K562 (cell line): ENCODE data around the gene MYO5C. TPM values are rescaled to one million over a fixed set of nuclear protein-coding genes. Genes with fewer than 3 reads are reported as not detected.

Experiments
- ATAC-seq: fragments of 200-7000 bp; cut with Tn5 transposase; 3 replicates; pipeline ENCODE4 v1.9.1; 2020; ENCODE audit warnings: moderate library complexity
- BruUV-seq: library from RNA; stranded (reverse); fragments of 400-500 nt; replicated peaks from 2 replicates; lab custom pipeline; 2021; lab: Mats Ljungman, UMichigan
- CTCF ChIA-PET: fragments of 300-600 bp; formaldehyde crosslinking; extraction: SDS; loops from one replicate; lab custom pipeline; 2021; ENCODE audit warnings: low intra/inter-chr PET ratio; lab: Yijun Ruan, JAX
- POLR2A ChIA-PET: fragments of 300-600, 350-650 bp; sonication (Branson Sonifier 250); formaldehyde crosslinking; extraction: SDS; loops from one replicate; lab custom pipeline; 2021; ENCODE audit warnings: antibody characterized with exemption, inconsistent platforms; lab: Yijun Ruan, JAX
- DNase-seq, 4 experiments: peaks; one replicate each; pipeline versions ENCODE4 v3.0.0 to v3.0.0-alpha.2; 2011 to 2018; ENCODE audit warnings: low spot score in 3 of 4, mixed read lengths in 3 of 4; ENCODE audit errors: extremely low read depth in 1 of 4
- FAIRE-seq: peaks from 2 replicates; lab custom pipeline; 2011; peaks lifted over from hg19 to GRCh38; lab: Jason Lieb, UNC
- H2AFZ ChIP-seq: 2 replicates; pipeline ENCODE4 v1.6.0; 2011; ENCODE audit warnings: low read depth, low read length, control low read depth, inconsistent platforms
- H3K27ac ChIP-seq: fragments of 200-600 bp; 3 replicates; pipeline ENCODE4 v1.8.0; 2011; ENCODE audit warnings: low read depth, mild to moderate bottlenecking, control low read depth, inconsistent platforms, low read length, moderate library complexity, mixed read lengths; ENCODE audit errors: extremely low read depth
- H3K27me3 ChIP-seq, 2 experiments: fragments of 300-600 bp in 1 of 2; 2 replicates in 1 of 2; 3 replicates in 1 of 2; pipeline versions ENCODE4 v1.6.0 to v1.8.0; 2011; ENCODE audit warnings: inconsistent platforms in 2 of 2, low read length in 2 of 2, mild to moderate bottlenecking in 1 of 2, mixed read lengths in 1 of 2, moderate library complexity in 1 of 2; ENCODE audit not compliant: control insufficient read depth in 2 of 2, insufficient read depth in 2 of 2
- H3K36me3 ChIP-seq: fragments of 300-600 bp; 3 replicates; pipeline ENCODE4 v1.8.0; 2011; ENCODE audit warnings: mild to moderate bottlenecking, low read length, inconsistent platforms; ENCODE audit not compliant: control insufficient read depth, insufficient read depth
- H3K4me1 ChIP-seq, 2 experiments: fragments of 200-600 bp in 1 of 2; replicated peaks in 1 of 2; 2 replicates in 1 of 2; 3 replicates in 1 of 2; pipeline versions ENCODE4 v1.5.1 to v1.8.0; 2011; ENCODE audit warnings: inconsistent platforms in 2 of 2, low read length in 2 of 2, mild to moderate bottlenecking in 1 of 2, mixed read lengths in 1 of 2, moderate library complexity in 1 of 2; ENCODE audit not compliant: control insufficient read depth in 2 of 2, insufficient read depth in 2 of 2
- H3K4me2 ChIP-seq: 2 replicates; pipeline ENCODE4 v1.6.1; 2011; ENCODE audit warnings: low read length, control low read depth, inconsistent platforms, mixed read lengths; ENCODE audit not compliant: insufficient read depth
- H3K4me3 ChIP-seq: fragments of 200-600 bp; sonication (generic), shearing (Covaris generic); 2 replicates; pipeline ENCODE4 v1.5.1; 2016; ENCODE audit warnings: control low read depth, inconsistent platforms
- H3K79me2 ChIP-seq: fragments of 200-600 bp; 3 replicates; pipeline ENCODE4 v1.8.0; 2011; ENCODE audit warnings: low read length, inconsistent platforms; ENCODE audit not compliant: control insufficient read depth, insufficient read depth
- H3K9ac ChIP-seq, 2 experiments: 2 replicates each; pipeline versions ENCODE4 v1.6.0 to v1.6.1; 2011; ENCODE audit warnings: low read depth in 2 of 2, low read length in 2 of 2, control low read depth in 1 of 2, inconsistent platforms in 1 of 2, mild to moderate bottlenecking in 1 of 2, mixed read lengths in 1 of 2; ENCODE audit not compliant: insufficient read depth in 1 of 2
- H3K9me1 ChIP-seq: one replicate; pipeline ENCODE4 v1.6.0; 2011; ENCODE audit warnings: inconsistent platforms, mild to moderate bottlenecking, low read length, moderate library complexity; ENCODE audit not compliant: control insufficient read depth, insufficient read depth
- H3K9me3 ChIP-seq: replicated peaks from 2 replicates; pipeline ENCODE4 v1.5.1; 2011; ENCODE audit warnings: low read depth, low read length, inconsistent platforms; ENCODE audit not compliant: control insufficient read depth, insufficient read depth
- H4K20me1 ChIP-seq: replicated peaks from 2 replicates; pipeline ENCODE4 v1.6.1; 2011; ENCODE audit warnings: low read length, inconsistent platforms, mixed read lengths; ENCODE audit not compliant: control insufficient read depth, insufficient read depth
- DPF2 ChIP-seq: fragments of 450-650 bp; IDR thresholded peaks from 2 replicates; pipeline ENCODE4 v1.6.1; 2016
- ETS2 ChIP-seq: IDR thresholded peaks from 2 replicates; pipeline ENCODE4 v1.6.1; 2016; ENCODE audit warnings: borderline replicate concordance, missing genetic modification characterization, mild to moderate bottlenecking, moderate library complexity, missing compliant biosample characterization; ENCODE audit not compliant: poor library complexity, severe bottlenecking
- FOXA3 ChIP-seq, 2 experiments: fragments of 450-650 bp in 1 of 2; sonication (generic) in 1 of 2; formaldehyde crosslinking; IDR thresholded peaks in 1 of 2; conservative IDR thresholded peaks in 1 of 2; 2 replicates each; pipeline versions ENCODE4 v1.4.0 to v1.8.0; 2020 to 2022; ENCODE audit warnings: mild to moderate bottlenecking in 2 of 2, missing genetic modification reagents in 1 of 2
- GATAD2B ChIP-seq: fragments of 450-650 bp; IDR thresholded peaks from 2 replicates; pipeline ENCODE4 v1.6.1; 2017; ENCODE audit warnings: mild to moderate bottlenecking, borderline replicate concordance
- PRDM10 ChIP-seq: fragments of 450-650 bp; IDR thresholded peaks from 2 replicates; pipeline ENCODE4 v1.6.1; 2018; ENCODE audit not compliant: partially characterized antibody
- ZKSCAN3 ChIP-seq: fragments of 250-450 bp; sonication (Bioruptor Pico); IDR thresholded peaks from 2 replicates; pipeline ENCODE4 v1.4.0; 2020
- ZKSCAN8 ChIP-seq: fragments of 200-800 bp; sonication (Bioruptor generic); IDR thresholded peaks from 2 replicates; pipeline ENCODE4 v1.6.1; 2016; ENCODE audit warnings: missing genetic modification characterization, missing compliant biosample characterization
- ZNF263 ChIP-seq: sonication (generic); formaldehyde crosslinking; IDR thresholded peaks from 2 replicates; pipeline ENCODE4 v1.8.0; 2022; ENCODE audit warnings: mild to moderate bottlenecking, missing genetic modification reagents, borderline replicate concordance
- ZNF3 ChIP-seq: fragments of 250-450 bp; sonication (Bioruptor Pico); IDR thresholded peaks from 2 replicates; pipeline ENCODE4 v1.5.0; 2021; ENCODE audit warnings: mild to moderate bottlenecking, moderate library complexity
- ZNF311 ChIP-seq: fragments of 250-450 bp; sonication (Bioruptor Pico); IDR thresholded peaks from 2 replicates; pipeline ENCODE4 v1.4.0; 2020; ENCODE audit warnings: mild to moderate bottlenecking, moderate library complexity
- ZNF696 ChIP-seq: fragments of 250-450 bp; sonication (Bioruptor Pico); conservative IDR thresholded peaks from 2 replicates; pipeline ENCODE4 v1.4.0; 2020; ENCODE audit warnings: mild to moderate bottlenecking, moderate library complexity
- WGBS: fragments of 100-300 bp; shearing (Covaris generic); methylation state at CpG from one replicate; pipeline ENCODE4 v1.1.6; 2016; ENCODE audit warnings: low coverage, mixed read lengths; ENCODE audit not compliant: insufficient coverage; ENCODE audit errors: missing lambda C conversion rate; 5-methylcytosine and 5-hydroxymethylcytosine counted together
- in situ Hi-C: fragments of 300-500 bp; cut with MboI; formaldehyde crosslinking; loops from 4 replicates; pipeline ENCODE4 v1.15.0; 2018; ENCODE audit warnings: inconsistent platforms, mixed read lengths
- intact Hi-C: fragments of 100-400 bp; cut with micrococcal nuclease; formaldehyde crosslinking; loops from 2 replicates; pipeline ENCODE4 v1.14.2; 2022
- polyA plus RNA-seq, 8 experiments: library from polyadenylated mRNA; depleted of rRNA in 4 of 8; stranded (reverse) in 5 of 8; unstranded in 3 of 8; fragments of >200 nt; fragmentation: Nextera tagmentation in 2 of 8; fragmentation: Illumina TruSeq in 1 of 8; extraction: Ambion mirVana in 2 of 8; extraction: Trizol in 1 of 8; gene quantifications; 2 replicates each; pipeline versions ENCODE4 v1.2.1 to v1.2.3, GENCODE V29; 2011 to 2014; ENCODE audit warnings: inconsistent platforms in 1 of 8, missing spikeins in 1 of 8
- total RNA-seq, 7 experiments: library from RNA; depleted of rRNA in 6 of 7; stranded (reverse); fragments of >200 nt in 6 of 7; fragmentation: Illumina TruSeq in 2 of 7; extraction: Trizol in 2 of 7; gene quantifications; 2 replicates each; pipeline versions ENCODE4 v1.2.1 to v1.2.3, GENCODE V29; 2011 to 2021; ENCODE audit warnings: low replicate concordance in 1 of 7

Gene MYO5C
- total and polyA plus RNA-seq, 9 of the 15 experiments (the other 6 are each of a cell fraction or from before 2014, with no cell fraction given) = 0.01 to 0.24 TPM; not detected in 7

GRCh38 chr15:52263563-52264282 lies 31.9 kb downstream of the MYO5C start (continued):
- no peak for TF ChIP-seq ZNF311 (CRISPR knock-in tag)
- TF ChIP-seq PRDM10 = no peak
- TF ChIP-seq ZKSCAN3 (CRISPR knock-in tag) = no peak
- TF ChIP-seq, all 486 proteins: peak for 0

GRCh38 chr15:52262364-52262763 lies 33.2 kb downstream of the MYO5C start:
- H3K9me1 ChIP-seq = no peaks in the 10 kb centered on the region
- H3K79me2 ChIP-seq = no peaks in the 10 kb centered on the region
- WGBS = 0% methylated on average over 5 of the region's 5 CpGs
- H3K4me3 ChIP-seq = no peak overlapping the region
- no peak overlapping the region for H3K4me2 ChIP-seq
- no peak for TF ChIP-seq DPF2
- no peak for TF ChIP-seq ZNF263 (CRISPR knock-in tag)
- no peak for TF ChIP-seq FOXA3 (CRISPR knock-in tag; conservative IDR thresholded peaks at IDR 0.05 in 1 of 2, IDR thresholded peaks at IDR 0.05 in 1 of 2)
- no peak for TF ChIP-seq ZNF696 (CRISPR knock-in tag)
- TF ChIP-seq ZKSCAN8 (CRISPR knock-in tag) = no peak
- TF ChIP-seq ETS2 (tag) = no peak
- TF ChIP-seq GATAD2B = no peak
- TF ChIP-seq ZNF3 (CRISPR knock-in tag) = no peak
- no peaks in the 10 kb centered on the region for H4K20me1 ChIP-seq
- POLR2A ChIA-PET = interaction anchor here (0.6 to 0.7 kb wide), 2 partner anchors 251 to 490 kb away, joined by 4 to 6 read pairs; no protein-coding TSS in a partner anchor
- no peak overlapping the region for H3K27ac ChIP-seq
- no peak overlapping the region for H3K9ac ChIP-seq
- BruUV-seq = no TSS peak
- no peaks in the 10 kb centered on the region for H3K36me3 ChIP-seq
- no peak for ATAC-seq
- CTCF ChIA-PET = no interaction called here
- FAIRE-seq = no peak
- H3K4me1 ChIP-seq = no peaks in the 10 kb centered on the region
- H2AFZ ChIP-seq = no peak overlapping the region
- no peaks in the 10 kb centered on the region for H3K9me3 ChIP-seq
- no peak for DNase-seq
- intact Hi-C loops (no loop called here), in situ Hi-C loops (loop anchor here (25.0 kb wide), 1 partner anchor 925 kb away; no protein-coding TSS in a partner anchor)
- H3K27me3 ChIP-seq = peaks cover 25 to 64% of the 10 kb centered on the region in 2 experiments; a peak in 4 of 5 replicates
